ENCODE results near the gene UBTD2.

Gene UBTD2

GRCh38 chr5:172188893-172189692, 94.5 kb downstream of the UBTD2 start:
- DNase-seq: no peak

GRCh38 chr5:172188033-172188892, 95.3 kb downstream of the UBTD2 start, which contains the start of gene STK10:
STK10 (minus strand) TSS chr5:172188224; CDS start chr5:172188042, 182 bp downstream.
- DNase-seq: peak; percentile 93

GRCh38 chr5:172187118-172188032, 96.2 kb downstream of the UBTD2 start:
- peak; percentile 80 for DNase-seq

- no peak for DNase-seq
Observed at GRCh38 chr5:172186114-172186695, 97.4 kb downstream of the UBTD2 start.

- DNase-seq: no peak
Observed at GRCh38 chr5:172185096-172185461, 98.5 kb downstream of the UBTD2 start.

GRCh38 chr5:172183881-172184280, 99.7 kb downstream of the UBTD2 start:
- DNase-seq: no peak

- no peak for DNase-seq
Observed at GRCh38 chr5:172182291-172182690, 101.3 kb downstream of the UBTD2 start.

GRCh38 chr5:172180936-172181335, 102.6 kb downstream of the UBTD2 start:
- DNase-seq: no peak

- peak; percentile 69 for DNase-seq
Observed at GRCh38 chr5:172178991-172179989, 104.3 kb downstream of the UBTD2 start.

- no peak for DNase-seq
Observed at GRCh38 chr5:172178301-172178987, 105.1 kb downstream of the UBTD2 start.

GRCh38 chr5:172177176-172177575, 106.4 kb downstream of the UBTD2 start:
- no peak for DNase-seq

GRCh38 chr5:172175263-172175719, 108.3 kb downstream of the UBTD2 start:
- peak; percentile 92 for DNase-seq

GRCh38 chr5:172173564-172174153, 109.9 kb downstream of the UBTD2 start:
- DNase-seq: peak; percentile 89

GRCh38 chr5:172172912-172173563, 110.5 kb downstream of the UBTD2 start:
- no peak for DNase-seq

GRCh38 chr5:172171118-172171517, 112.4 kb downstream of the UBTD2 start:
- no peak for DNase-seq

GRCh38 chr5:172170251-172170701, 113.3 kb downstream of the UBTD2 start:
- no peak for DNase-seq

- DNase-seq: no peak
Observed at GRCh38 chr5:172169216-172169615, 114.3 kb downstream of the UBTD2 start.

GRCh38 chr5:172168311-172168710, 115.3 kb downstream of the UBTD2 start:
- no peak for DNase-seq

GRCh38 chr5:172167895-172168294, 115.7 kb downstream of the UBTD2 start:
- DNase-seq: no peak
